SU-DHL-6 (cell line): ENCODE data around the gene ITPR1.

ENCODE experiments used
- H2AFZ ChIP-seq: fragments of 200-600 bp; sonication (generic); 2 replicates; pipeline ENCODE4 v1.6.1; 2014; ENCODE audit warnings: low read depth, mild to moderate bottlenecking, moderate library complexity, mixed read lengths, antibody characterized with exemption, low read length; ENCODE audit not compliant: severe bottlenecking
- H3F3A ChIP-seq: fragments of 200-600 bp; shearing (Covaris generic); 2 replicates; pipeline ENCODE4 v1.6.0; 2016; ENCODE audit warnings: antibody characterized with exemption, mild to moderate bottlenecking; ENCODE audit not compliant: insufficient read depth
- H3K27ac ChIP-seq: fragments of 200-600 bp; sonication (generic); 2 replicates; pipeline ENCODE4 v1.5.1; 2016; ENCODE audit warnings: low read depth, mild to moderate bottlenecking, low read length, moderate library complexity, mixed read lengths
- H3K27me3 ChIP-seq: fragments of 200-600 bp; sonication (generic), shearing (Covaris generic); 2 replicates; pipeline ENCODE4 v1.6.0; 2014; ENCODE audit warnings: mild to moderate bottlenecking, low read length
- H3K36me3 ChIP-seq: fragments of 200-600 bp; sonication (generic); 2 replicates; pipeline ENCODE4 v1.6.1; 2014; ENCODE audit warnings: mild to moderate bottlenecking, low read length, mixed read lengths
- H3K4me2 ChIP-seq: fragments of 300-600, 200-600 bp; shearing (Covaris generic), sonication (generic); 2 replicates; pipeline ENCODE4 v1.6.0; 2014; ENCODE audit warnings: low read length, low read depth, mild to moderate bottlenecking; ENCODE audit not compliant: poor library complexity, severe bottlenecking
- H3K4me3 ChIP-seq: fragments of 200-600 bp; sonication (generic); 2 replicates; pipeline ENCODE4 v1.5.1; 2014; ENCODE audit warnings: antibody characterized with exemption, low read length, mild to moderate bottlenecking, mixed read lengths; ENCODE audit not compliant: insufficient read depth, poor library complexity, severe bottlenecking
- H3K79me2 ChIP-seq: fragments of 200-600 bp; sonication (generic); 2 replicates; pipeline ENCODE4 v1.6.1; 2014; ENCODE audit warnings: mild to moderate bottlenecking, low read length, moderate library complexity; ENCODE audit not compliant: insufficient read depth
- H3K9ac ChIP-seq: fragments of 200-600 bp; sonication (generic); 2 replicates; pipeline ENCODE4 v1.7.0; 2014; ENCODE audit warnings: mild to moderate bottlenecking, low read length
- H3K9me2 ChIP-seq: fragments of 200-600 bp; sonication (generic); replicated peaks from 2 replicates; pipeline ENCODE4 v1.6.1; 2014; ENCODE audit warnings: low read length; ENCODE audit not compliant: insufficient read depth
- H3K9me3 ChIP-seq: fragments of 200-600 bp; sonication (generic); 2 replicates; pipeline ENCODE4 v1.6.1; 2014; ENCODE audit warnings: low read length, mixed read lengths; ENCODE audit not compliant: insufficient read depth
- H4K20me1 ChIP-seq: fragments of 200-600 bp; sonication (generic); 2 replicates; pipeline ENCODE4 v1.6.1; 2014; ENCODE audit warnings: low read depth, mild to moderate bottlenecking, antibody characterized with exemption, low read length, moderate library complexity, mixed read lengths
- EZH2phosphoT487 ChIP-seq: fragments of 200-600 bp; sonication (generic), shearing (Covaris generic); conservative IDR thresholded peaks from 2 replicates; pipeline ENCODE4 v1.6.1; 2018; ENCODE audit warnings: mild to moderate bottlenecking, antibody characterized with exemption, low read length, moderate library complexity, mixed read lengths
- TF ChIP-seq, protein P1 (sequence below): fragments of 200-600 bp; sonication (generic); IDR thresholded peaks from one replicate; pipeline ENCODE4 v1.5.1; 2017; ENCODE audit warnings: antibody characterized with exemption, mild to moderate bottlenecking, low read length, moderate library complexity; ENCODE audit not compliant: insufficient read depth, poor library complexity, severe bottlenecking

Gene ITPR1

DNA sequence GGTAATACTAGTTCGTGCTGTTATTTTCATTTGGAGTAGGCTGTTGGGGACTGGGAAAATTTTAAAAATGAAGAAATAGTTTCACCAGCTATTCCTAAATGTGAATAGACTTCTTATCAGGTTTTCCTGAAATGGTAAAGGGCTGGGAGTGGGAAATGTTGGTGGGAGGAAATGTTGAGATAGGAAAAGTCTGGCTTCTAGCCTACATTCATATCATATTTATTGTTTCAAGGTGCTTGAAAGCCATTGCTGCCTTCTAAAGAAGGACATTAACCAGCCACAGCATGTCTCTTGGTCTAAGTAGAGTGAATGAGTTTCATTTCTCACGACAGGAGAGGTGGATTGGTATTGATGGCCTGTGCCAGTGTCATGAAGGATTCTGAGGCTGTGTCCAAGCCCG lies 288.9 kb downstream of the ITPR1 start:
- no peaks in the 10 kb centered on the region for H3F3A ChIP-seq
- H3K4me2 ChIP-seq, result no peak overlapping the region
- no peaks in the 10 kb centered on the region for H3K27me3 ChIP-seq
- H2AFZ ChIP-seq, result no peak overlapping the region
- no peaks in the 10 kb centered on the region for H3K79me2 ChIP-seq
- H3K36me3 ChIP-seq, result no peaks in the 10 kb centered on the region
- H3K27ac ChIP-seq, result no peak overlapping the region
- no peak overlapping the region for H3K9ac ChIP-seq
- no peak overlapping the region for H3K4me3 ChIP-seq
- no peaks in the 10 kb centered on the region for H3K9me2 ChIP-seq
- H4K20me1 ChIP-seq, result no peaks in the 10 kb centered on the region
- H3K9me3 ChIP-seq, result no peaks in the 10 kb centered on the region
- TF ChIP-seq, protein P1, sequence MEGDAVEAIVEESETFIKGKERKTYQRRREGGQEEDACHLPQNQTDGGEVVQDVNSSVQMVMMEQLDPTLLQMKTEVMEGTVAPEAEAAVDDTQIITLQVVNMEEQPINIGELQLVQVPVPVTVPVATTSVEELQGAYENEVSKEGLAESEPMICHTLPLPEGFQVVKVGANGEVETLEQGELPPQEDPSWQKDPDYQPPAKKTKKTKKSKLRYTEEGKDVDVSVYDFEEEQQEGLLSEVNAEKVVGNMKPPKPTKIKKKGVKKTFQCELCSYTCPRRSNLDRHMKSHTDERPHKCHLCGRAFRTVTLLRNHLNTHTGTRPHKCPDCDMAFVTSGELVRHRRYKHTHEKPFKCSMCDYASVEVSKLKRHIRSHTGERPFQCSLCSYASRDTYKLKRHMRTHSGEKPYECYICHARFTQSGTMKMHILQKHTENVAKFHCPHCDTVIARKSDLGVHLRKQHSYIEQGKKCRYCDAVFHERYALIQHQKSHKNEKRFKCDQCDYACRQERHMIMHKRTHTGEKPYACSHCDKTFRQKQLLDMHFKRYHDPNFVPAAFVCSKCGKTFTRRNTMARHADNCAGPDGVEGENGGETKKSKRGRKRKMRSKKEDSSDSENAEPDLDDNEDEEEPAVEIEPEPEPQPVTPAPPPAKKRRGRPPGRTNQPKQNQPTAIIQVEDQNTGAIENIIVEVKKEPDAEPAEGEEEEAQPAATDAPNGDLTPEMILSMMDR, result no peak
- TF ChIP-seq EZH2phosphoT487, result no peak

DNA sequence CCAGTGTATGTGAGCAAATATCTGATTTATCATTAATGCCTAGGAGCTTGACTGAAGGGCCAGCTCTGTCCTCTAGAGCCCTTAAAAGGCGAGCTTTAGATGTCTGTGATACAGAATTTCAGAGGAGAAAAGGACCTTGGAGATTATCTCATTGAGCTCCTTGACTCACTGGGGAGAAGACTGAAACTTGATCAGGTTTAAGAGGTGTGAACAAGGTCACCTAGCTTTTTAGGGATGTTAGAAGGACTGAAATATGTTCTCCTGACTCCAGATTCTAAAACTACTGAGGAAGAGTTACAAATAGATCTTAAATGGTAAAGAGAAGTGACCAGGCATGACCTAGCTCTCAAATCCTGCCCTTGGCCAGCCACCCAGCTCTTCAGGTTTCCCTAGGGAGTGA lies 292.4 kb downstream of the ITPR1 start:
- no peaks in the 10 kb centered on the region for H4K20me1 ChIP-seq
- H3K9me2 ChIP-seq, result no peaks in the 10 kb centered on the region
- no peaks in the 10 kb centered on the region for H3K9me3 ChIP-seq
- H3K9ac ChIP-seq, result no peak overlapping the region
- TF ChIP-seq EZH2phosphoT487, result no peak
- TF ChIP-seq, protein P1, result no peak
- H3K4me3 ChIP-seq, result no peak overlapping the region
- H3K4me2 ChIP-seq, result no peak overlapping the region
- H3K27me3 ChIP-seq, result no peaks in the 10 kb centered on the region
- H3K36me3 ChIP-seq, result no peaks in the 10 kb centered on the region
- no peak overlapping the region for H3K27ac ChIP-seq
- no peaks in the 10 kb centered on the region for H3F3A ChIP-seq
- no peaks in the 10 kb centered on the region for H3K79me2 ChIP-seq
- H2AFZ ChIP-seq, result no peak overlapping the region

DNA sequence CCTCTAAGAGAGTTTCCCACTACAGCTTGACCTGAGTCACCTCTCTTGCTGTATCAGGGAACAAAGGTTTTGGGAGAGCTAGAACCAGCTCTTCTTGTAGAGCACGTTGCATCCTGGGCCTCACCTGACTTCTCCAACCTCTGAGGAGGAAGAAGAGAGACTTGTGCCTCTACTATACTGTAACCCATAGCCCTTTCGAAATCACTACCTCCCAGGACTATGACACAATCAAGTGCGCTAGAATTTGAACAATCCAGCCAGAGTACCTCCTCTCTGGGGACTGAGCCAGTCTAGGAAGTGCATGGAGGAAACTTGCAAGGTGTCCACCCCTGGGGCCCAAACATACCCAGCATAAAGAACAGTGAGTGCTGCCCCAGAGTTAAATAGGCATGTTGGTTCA lies 293.3 kb downstream of the ITPR1 start:
- no peak overlapping the region for H3K27ac ChIP-seq
- no peaks in the 10 kb centered on the region for H3K9me2 ChIP-seq

More for the DNA sequence above, 293.3 kb downstream of the ITPR1 start:
- H3K36me3 ChIP-seq, result no peaks in the 10 kb centered on the region
- no peaks in the 10 kb centered on the region for H4K20me1 ChIP-seq
- H3K27me3 ChIP-seq, result no peaks in the 10 kb centered on the region
- no peaks in the 10 kb centered on the region for H3F3A ChIP-seq
- no peak overlapping the region for H3K9ac ChIP-seq
- H3K4me2 ChIP-seq, result no peak overlapping the region
- H2AFZ ChIP-seq, result no peak overlapping the region
- no peaks in the 10 kb centered on the region for H3K9me3 ChIP-seq
- no peak for TF ChIP-seq EZH2phosphoT487
- TF ChIP-seq, protein P1, result no peak
- H3K79me2 ChIP-seq, result no peaks in the 10 kb centered on the region
- no peak overlapping the region for H3K4me3 ChIP-seq
